Stimulated activated CD4-positive, alpha-beta T cell treated with anti-CD3 and anti-CD28 coated beads, Interleukin-4, amount 100 ng/mL, for 4 hours (primary cell): Measurements from ENCODE around the gene KANK3.
"Not testable (repeated sequence)": the region's sequence is repeated elsewhere in the genome, so short reads cannot be mapped to it uniquely, and the experiment has no call there.

Experiments used
- DNase-seq, 2 experiments: peaks; one replicate each; pipeline ENCODE4 v3.0.0-alpha.2; 2020

KANK3 gene

DNA sequence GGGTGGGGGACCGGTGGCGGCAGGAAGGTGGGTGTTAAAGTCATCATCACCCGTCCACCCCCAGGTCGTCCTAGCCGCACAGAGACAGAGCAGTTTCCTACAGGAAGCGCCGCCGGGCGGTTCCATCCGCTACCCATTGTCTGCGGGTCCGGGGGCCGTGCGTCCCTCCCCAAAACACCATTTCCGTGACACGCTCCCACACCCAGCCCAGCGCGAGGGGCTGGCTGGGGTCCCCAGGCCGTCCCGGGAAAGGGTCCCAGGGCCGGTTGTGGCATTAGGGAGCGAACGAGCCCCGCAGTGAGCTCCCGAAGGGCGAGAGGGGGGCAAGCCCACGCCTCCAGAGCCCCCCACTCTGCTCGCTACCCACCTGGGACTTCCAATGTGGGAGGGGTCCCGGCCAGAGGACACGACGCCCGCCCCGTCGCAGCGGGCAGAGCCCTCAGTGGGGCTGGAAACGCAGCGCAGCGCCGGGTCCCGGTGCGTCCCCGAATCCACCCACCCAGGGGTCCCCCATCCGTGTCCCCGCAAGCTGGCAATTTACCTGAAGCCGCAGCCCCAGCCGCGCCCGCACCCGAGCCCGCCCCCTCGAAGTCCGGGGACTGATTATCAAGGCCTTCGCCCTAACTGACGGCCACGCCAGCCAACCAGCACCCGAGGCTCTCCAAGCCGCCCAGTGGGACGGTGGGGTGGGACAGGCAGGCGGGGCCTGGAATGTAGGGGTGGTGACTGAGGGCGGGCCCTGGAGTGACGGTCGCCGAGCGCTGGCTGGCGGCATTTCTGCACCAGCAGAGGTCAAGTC is at the start of gene KANK3:
Gene KANK3 (minus strand): TSS at position 579 of the 799 bp plus-strand sequence. CDS start 5,434 bp downstream, outside the sequence.
- DNase-seq = peak; percentile 90

DNA sequence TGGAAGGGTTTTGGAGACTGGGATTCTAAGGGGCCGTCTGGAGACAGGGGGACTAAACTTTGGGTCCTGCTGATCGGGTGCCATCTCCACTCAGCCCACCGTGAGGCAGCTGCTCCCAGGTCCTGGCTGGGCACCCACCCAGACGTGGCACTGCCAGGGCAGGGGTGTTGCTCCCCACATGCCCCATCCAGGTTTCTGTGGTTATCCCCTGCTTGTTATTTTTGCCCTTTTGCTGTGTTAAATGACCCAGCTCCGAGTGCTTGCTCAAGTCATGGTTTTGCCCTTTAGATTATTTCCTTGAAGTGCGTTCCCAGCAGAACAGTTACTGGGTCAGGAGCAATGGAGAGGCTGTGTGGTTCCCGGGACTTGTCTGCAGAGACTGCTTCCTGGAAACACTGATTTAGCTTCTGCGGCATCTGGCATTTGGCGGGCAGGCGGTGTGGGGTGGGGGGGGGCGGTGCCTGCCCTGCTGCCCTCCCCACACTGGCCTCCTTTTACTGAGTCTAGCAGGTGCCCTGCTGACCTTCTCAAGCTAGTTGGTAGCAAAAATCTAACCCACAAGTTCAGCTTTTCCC is 49.0 kb upstream of the KANK3 start:
- no peak for DNase-seq

- no peak for DNase-seq
These were observed 48.3 kb upstream of the KANK3 start for GRCh38 chr19:8391198-8392016.

DNA sequence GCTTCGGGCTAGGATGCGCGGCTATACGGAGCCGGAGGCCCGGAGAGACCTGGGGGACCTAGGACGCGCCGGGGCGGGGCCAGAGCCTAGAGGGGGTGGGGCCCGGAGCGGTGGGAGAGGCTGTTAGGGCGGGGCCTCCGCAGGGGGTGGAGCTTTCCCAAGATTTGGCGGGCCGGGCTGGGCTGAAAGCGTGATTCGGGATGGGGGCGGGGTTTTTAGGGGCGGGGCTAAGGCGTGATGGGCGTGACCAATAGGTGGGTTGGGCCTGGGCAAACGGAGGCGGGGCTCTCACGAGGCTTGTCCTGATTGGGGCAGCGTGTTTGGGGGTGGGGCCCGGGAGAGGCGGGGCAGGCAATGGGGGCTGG is 47.5 kb upstream of the KANK3 start:
- DNase-seq = peak; percentile 86 to 87

DNA sequence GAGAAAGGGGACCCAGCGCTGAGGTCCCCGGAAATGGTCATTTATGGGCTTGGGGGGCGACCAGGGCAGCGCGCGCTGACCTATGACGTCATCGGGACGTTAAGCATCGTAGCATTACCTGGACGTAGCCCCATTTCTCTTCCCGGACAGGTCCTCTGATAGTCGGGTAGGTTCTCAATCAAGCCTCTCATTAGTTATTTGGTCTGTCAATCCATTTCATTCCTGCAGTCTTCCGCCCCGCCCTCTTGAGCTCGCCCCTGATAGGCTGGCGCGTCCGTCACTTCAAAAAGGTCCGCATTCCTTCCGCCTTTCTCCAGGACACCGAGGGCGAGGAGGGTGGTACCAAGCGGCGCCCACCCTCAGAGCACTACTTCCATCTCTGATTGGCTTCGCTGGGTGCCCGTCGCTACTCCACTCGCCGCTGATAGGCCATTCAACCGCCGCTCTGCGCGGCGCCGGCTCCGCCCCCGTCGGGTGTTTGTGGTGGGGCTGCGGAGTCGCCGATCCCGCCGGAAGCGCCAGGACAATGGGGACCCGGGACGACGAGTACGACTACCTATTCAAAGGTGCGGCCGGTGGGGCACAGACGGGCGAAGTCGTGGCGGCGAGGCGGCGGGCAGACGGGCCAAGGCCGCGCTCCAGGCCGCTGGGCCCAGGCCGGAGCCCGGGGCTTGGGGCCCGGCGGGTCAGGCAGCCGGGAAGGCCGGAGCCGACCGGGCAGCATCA is 47.0 kb upstream of the KANK3 start, which contains the start of gene RAB11B:
Gene RAB11B (plus strand): TSS at position 470 of the 726 bp plus-strand sequence. CDS start 57 bp downstream, at position 527.
- DNase-seq = peak; percentile 95 to 99

- DNase-seq = no peak
These were observed 45.5 kb upstream of the KANK3 start for GRCh38 chr19:8388612-8388958.

- no peak for DNase-seq
These were observed 44.9 kb upstream of the KANK3 start for GRCh38 chr19:8387688-8388611.

- no peak for DNase-seq
These were observed 43.9 kb upstream of the KANK3 start for GRCh38 chr19:8386990-8387389.

GRCh38 chr19:8386419-8386818 is 43.4 kb upstream of the KANK3 start:
- DNase-seq = not testable (repeated sequence)

- DNase-seq = not testable (repeated sequence)
These were observed 42.5 kb upstream of the KANK3 start for GRCh38 chr19:8385566-8385965.

GRCh38 chr19:8385103-8385502 is 42.0 kb upstream of the KANK3 start:
- DNase-seq = not testable (repeated sequence)

- DNase-seq = not testable (repeated sequence)
These were observed 41.5 kb upstream of the KANK3 start for GRCh38 chr19:8384569-8384968.

- not testable (repeated sequence) for DNase-seq
These were observed 36.3 kb upstream of the KANK3 start for GRCh38 chr19:8379156-8379891.

DNA sequence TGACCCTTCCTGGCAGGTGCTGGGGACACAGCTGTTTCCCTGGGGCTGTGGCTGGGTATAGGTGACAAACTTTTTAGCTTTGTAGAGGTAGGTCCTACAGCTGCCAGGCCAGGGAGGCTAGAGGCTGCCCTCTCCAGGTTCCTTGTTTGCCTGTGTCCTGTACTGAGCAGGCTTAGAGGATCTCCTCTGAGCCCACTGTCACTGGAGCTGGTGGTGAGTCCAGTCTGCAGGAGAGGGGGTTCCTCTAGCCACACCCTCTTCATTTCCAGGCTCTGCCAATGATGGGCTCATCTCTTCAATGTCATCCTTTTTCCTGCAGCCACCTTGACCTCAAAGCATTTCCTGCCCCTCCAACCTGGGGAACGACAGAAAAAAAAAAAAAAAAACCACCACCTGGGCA is 34.5 kb upstream of the KANK3 start:
- no peak for DNase-seq

DNA sequence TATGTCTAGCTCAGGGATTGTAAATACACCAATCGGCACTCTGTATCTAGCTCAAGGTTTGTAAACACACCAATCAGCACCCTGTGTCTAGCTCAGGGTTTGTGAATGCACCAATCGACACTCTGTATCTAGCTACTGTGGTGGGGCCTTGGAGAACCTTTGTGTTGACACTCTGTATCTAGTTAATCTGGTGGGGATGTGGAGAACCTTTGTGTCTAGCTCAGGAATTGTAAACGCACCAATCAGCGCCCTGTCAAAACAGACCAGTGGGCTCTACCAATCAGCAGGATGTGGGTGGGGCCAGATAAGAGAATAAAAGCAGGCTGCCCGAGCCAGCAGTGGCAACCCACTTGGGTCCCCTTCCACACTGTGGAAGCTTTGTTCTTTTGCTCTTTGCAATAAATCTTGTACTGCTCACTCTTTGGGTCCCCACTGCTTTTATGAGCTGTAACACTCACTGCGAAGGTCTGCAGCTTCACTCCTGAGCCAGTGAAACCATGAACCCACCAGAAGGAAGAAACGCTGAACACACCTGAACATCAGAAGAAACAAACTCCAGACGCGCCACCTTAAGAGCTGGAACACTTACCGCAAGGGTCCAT is 33.4 kb upstream of the KANK3 start:
- not testable (repeated sequence) for DNase-seq

DNA sequence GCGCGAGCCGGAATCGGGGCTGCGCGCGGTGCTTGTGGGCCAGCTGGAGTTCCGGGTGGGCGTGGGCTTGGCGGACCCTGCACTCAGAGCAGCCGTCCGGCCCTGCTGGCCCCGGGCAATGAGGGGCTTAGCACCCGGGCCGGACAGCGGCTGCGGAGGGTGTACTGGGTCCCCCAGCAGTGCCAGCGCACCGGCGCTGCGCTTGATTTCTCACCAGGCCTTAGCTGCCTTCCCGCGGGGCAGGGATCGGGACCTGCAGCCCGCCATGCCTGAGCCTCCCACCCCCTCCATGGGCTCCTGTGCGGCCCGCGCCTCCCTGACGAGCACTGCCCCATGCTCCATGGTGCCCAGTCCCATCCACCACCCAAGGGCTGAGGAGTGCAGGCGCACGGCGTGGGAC is 32.7 kb upstream of the KANK3 start:
- not testable (repeated sequence) for DNase-seq

DNA sequence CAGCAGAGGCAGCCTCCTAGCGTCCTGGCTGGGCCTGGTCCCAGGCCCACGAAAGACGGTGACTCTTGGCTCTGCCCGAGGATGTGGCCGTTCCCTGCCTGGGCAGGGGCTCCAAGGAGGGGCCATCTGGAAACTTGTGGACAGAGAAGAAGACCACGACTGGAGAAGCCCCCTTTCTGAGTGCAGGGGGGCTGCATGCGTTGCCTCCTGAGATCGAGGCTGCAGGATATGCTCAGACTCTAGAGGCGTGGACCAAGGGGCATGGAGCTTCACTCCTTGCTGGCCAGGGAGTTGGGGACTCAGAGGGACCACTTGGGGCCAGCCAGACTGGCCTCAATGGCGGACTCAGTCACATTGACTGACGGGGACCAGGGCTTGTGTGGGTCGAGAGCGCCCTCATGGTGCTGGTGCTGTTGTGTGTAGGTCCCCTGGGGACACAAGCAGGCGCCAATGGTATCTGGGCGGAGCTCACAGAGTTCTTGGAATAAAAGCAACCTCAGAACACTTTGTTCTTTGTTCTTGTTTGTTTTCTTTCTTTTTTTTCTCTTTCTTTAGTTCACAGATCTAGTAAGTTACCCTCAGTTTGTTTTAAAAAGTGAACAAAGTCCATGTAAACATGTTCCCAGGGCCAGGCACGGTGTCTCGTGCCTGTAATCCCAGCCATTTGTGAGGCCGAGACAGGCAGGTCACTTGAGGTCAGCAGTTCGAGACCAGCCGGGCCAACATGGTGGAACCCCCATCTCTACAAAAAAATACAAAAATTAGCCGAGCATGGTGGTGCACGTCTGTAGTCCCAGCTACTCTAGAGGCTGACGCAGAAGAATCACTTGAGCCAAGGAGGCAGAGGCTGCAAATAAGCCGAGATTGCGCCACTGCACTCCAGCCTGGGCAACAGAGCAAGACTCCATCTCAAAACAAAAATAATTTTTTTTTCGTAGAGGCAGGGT is 31.1 kb upstream of the KANK3 start:
- DNase-seq = no peak

DNA sequence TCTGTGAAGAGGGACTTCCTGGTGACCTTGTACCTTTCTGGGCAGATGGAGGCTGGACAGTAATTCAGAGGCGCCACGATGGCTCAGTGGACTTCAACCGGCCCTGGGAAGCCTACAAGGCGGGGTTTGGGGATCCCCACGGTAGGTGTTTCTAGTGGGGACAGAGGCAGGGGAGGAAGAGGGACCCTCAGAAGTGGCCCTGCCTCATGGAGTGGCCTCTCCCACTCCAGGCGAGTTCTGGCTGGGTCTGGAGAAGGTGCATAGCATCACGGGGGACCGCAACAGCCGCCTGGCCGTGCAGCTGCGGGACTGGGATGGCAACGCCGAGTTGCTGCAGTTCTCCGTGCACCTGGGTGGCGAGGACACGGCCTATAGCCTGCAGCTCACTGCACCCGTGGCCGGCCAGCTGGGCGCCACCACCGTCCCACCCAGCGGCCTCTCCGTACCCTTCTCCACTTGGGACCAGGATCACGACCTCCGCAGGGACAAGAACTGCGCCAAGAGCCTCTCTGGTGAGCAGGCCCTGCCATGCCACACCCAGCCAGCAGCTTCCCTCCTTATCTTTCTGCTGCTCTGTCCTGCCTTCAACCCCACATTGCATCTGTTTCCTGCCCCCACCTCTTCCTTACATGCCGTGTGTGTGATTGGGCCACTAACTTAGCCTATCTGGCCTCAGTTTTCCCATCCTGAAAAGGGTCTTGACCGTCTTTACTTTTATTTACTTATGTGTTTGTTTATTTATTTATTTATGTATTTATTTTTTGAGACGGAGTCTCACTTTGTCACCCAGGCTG is 28.1 kb upstream of the KANK3 start:
- DNase-seq = no peak
